ENCODE measurements around the gene FGR.

GRCh38 chr1:27645071-27645415 is 10.1 kb upstream of the FGR start:
- TF ChIP-seq, protein P1, sequence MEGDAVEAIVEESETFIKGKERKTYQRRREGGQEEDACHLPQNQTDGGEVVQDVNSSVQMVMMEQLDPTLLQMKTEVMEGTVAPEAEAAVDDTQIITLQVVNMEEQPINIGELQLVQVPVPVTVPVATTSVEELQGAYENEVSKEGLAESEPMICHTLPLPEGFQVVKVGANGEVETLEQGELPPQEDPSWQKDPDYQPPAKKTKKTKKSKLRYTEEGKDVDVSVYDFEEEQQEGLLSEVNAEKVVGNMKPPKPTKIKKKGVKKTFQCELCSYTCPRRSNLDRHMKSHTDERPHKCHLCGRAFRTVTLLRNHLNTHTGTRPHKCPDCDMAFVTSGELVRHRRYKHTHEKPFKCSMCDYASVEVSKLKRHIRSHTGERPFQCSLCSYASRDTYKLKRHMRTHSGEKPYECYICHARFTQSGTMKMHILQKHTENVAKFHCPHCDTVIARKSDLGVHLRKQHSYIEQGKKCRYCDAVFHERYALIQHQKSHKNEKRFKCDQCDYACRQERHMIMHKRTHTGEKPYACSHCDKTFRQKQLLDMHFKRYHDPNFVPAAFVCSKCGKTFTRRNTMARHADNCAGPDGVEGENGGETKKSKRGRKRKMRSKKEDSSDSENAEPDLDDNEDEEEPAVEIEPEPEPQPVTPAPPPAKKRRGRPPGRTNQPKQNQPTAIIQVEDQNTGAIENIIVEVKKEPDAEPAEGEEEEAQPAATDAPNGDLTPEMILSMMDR (IDR thresholded peaks at IDR 0.05), result no peak
- no peak for TF ChIP-seq FOSL2 (IDR thresholded peaks at IDR 0.05; ENCODE audit: borderline replicate concordance, low read depth)
- TF ChIP-seq NFIC (IDR thresholded peaks at IDR 0.05; ENCODE audit: borderline replicate concordance), result no peak
- no peak for TF ChIP-seq SMC3 (IDR thresholded peaks at IDR 0.05; ENCODE audit: low read depth, low read length)
